A549 treated with AZD9567 at 1 μM for 4 hours (cell line): ENCODE data around the gene IL11RA. TPM values are rescaled to one million over a fixed set of nuclear protein-coding genes. Genes with fewer than 3 reads are reported as not detected.

ENCODE experiments used
- total RNA-seq: library from RNA; stranded (reverse); fragments of 200-300 nt; extraction: Qiagen RNA extraction; gene quantifications from 5 replicates; pipeline ENCODE4 v1.2.3, GENCODE V29; 2022; ENCODE audit not compliant: insufficient read depth

Gene IL11RA
- 6.2 to 8.2 TPM (median 6.9 TPM) in 5 replicates for total RNA-seq

GRCh38 chr9:34651876-34652601 lies at the start of gene IL11RA:
Gene IL11RA (plus strand): TSS chr9:34652185. CDS start chr9:34655218, 3,033 bp downstream.

GRCh38 chr9:34611811-34612787 lies 39.9 kb upstream of the IL11RA start, which contains the start of gene RPP25L:
Gene RPP25L (minus strand): TSS chr9:34612097. CDS start chr9:34611296, 801 bp downstream.

GRCh38 chr9:34620061-34620994 lies 31.7 kb upstream of the IL11RA start, which contains the start of gene DCTN3:
Gene DCTN3 (minus strand): TSS chr9:34620495. CDS start chr9:34620464, 31 bp downstream.

GRCh38 chr9:34628656-34629490 lies 23.1 kb upstream of the IL11RA start, which contains the start of gene ARID3C:
Gene ARID3C (minus strand): TSS chr9:34629066. CDS start chr9:34628014, 1,052 bp downstream.

GRCh38 chr9:34637356-34638137 lies 14.4 kb upstream of the IL11RA start, which contains the start of gene SIGMAR1:
Gene SIGMAR1 (minus strand): TSS chr9:34637787. CDS start chr9:34637697, 90 bp downstream.

GRCh38 chr9:34646211-34647083 lies 5.5 kb upstream of the IL11RA start, which contains the start of gene GALT:
Gene GALT (plus strand): TSS chr9:34646675. CDS start chr9:34646705, 30 bp downstream.

GRCh38 chr9:34662526-34663302 lies 10.7 kb downstream of the IL11RA start, which contains the start of gene CCL27:
Gene CCL27 (minus strand): TSS chr9:34662657. CDS start chr9:34662633, 24 bp downstream.

GRCh38 chr9:34690983-34691935 lies 39.3 kb downstream of the IL11RA start, which contains the start of gene CCL19:
Gene CCL19 (minus strand): TSS chr9:34691276. CDS start chr9:34691139, 137 bp downstream.

GRCh38 chr9:34710023-34710422 lies 58.0 kb downstream of the IL11RA start, which contains the start of gene CCL21:
Gene CCL21 (minus strand): TSS chr9:34710136. CDS start chr9:34710066, 70 bp downstream.

Other genes starting within 250 kb of the IL11RA start
- 17.4 to 19.1 TPM (median 18.6 TPM) in 5 replicates for gene FAM219A, start 193.6 kb upstream of the IL11RA start, total RNA-seq
- gene DNAI1, start 193.4 kb upstream of the IL11RA start, total RNA-seq = 0.07 to 0.78 TPM (median 0.26 TPM) in 5 replicates
- gene ENHO, start 129.2 kb upstream of the IL11RA start, total RNA-seq = 1.9 to 2.3 TPM (median 2.0 TPM) in 4 of 5 replicates, not detected in the other
- gene CNTFR, start 62.5 kb upstream of the IL11RA start, total RNA-seq = 0.03 to 0.21 TPM (median 0.16 TPM) in 4 of 5 replicates, not detected in the other
- 34.7 to 48.6 TPM (median 45.6 TPM) in 5 replicates for gene RPP25L, start 40.1 kb upstream of the IL11RA start, total RNA-seq
- 110 to 122 TPM (median 111 TPM) in 5 replicates for gene DCTN3, start 31.7 kb upstream of the IL11RA start, total RNA-seq
- gene ARID3C, start 23.1 kb upstream of the IL11RA start, total RNA-seq = 0.14 to 0.35 TPM (median 0.25 TPM) in 4 of 5 replicates, not detected in the other
- gene SIGMAR1, start 14.4 kb upstream of the IL11RA start, total RNA-seq = 169 to 208 TPM (median 204 TPM) in 5 replicates
- 17.9 to 23.3 TPM (median 20.5 TPM) in 5 replicates for gene GALT, start 5.5 kb upstream of the IL11RA start, total RNA-seq
- gene CCL27, start 10.5 kb downstream of the IL11RA start, total RNA-seq = 0.22 to 0.24 TPM (median 0.22 TPM) in 3 of 5 replicates, not detected in the others
- gene CCL19, start 39.1 kb downstream of the IL11RA start, total RNA-seq = not detected in 5 replicates
- gene CCL21, start 58.0 kb downstream of the IL11RA start, total RNA-seq = not detected in 5 replicates